Hepatic stellate cell (primary cell): ENCODE data around the gene APC2.
A peak's percentile ranks its signal among the peaks of the same experiment; 100 is the strongest.

ENCODE experiments used
- DNase-seq: peaks from one replicate; pipeline ENCODE4 v3.0.0; 2011; ENCODE audit warnings: low spot score

APC2 gene

GRCh38 chr19:1446713-1447481, 3.0 kb upstream of the APC2 start:
- peak; percentile 29 for DNase-seq

- no peak for DNase-seq
Observed at GRCh38 chr19:1447504-1447903, 2.4 kb upstream of the APC2 start.

GRCh38 chr19:1447944-1448343, 2.0 kb upstream of the APC2 start:
- DNase-seq = no peak

- no peak for DNase-seq
Observed at GRCh38 chr19:1450735-1451731, 1.1 kb downstream of the APC2 start.

- DNase-seq = no peak
Observed at GRCh38 chr19:1451916-1452801, 2.2 kb downstream of the APC2 start.

- DNase-seq = no peak
Observed at GRCh38 chr19:1452802-1453524, 3.0 kb downstream of the APC2 start.

- DNase-seq = peak; percentile 75
Observed at GRCh38 chr19:1453525-1454364, 3.8 kb downstream of the APC2 start.

- DNase-seq = no peak
Observed at GRCh38 chr19:1455002-1455335, 5.0 kb downstream of the APC2 start.

GRCh38 chr19:1455336-1456120, 5.6 kb downstream of the APC2 start:
- peak; percentile 80 for DNase-seq

- DNase-seq = no peak
Observed at GRCh38 chr19:1456121-1456900, 6.4 kb downstream of the APC2 start.

- no peak for DNase-seq
Observed at GRCh38 chr19:1457031-1457739, 7.3 kb downstream of the APC2 start.

GRCh38 chr19:1457892-1458291, 8.0 kb downstream of the APC2 start:
- no peak for DNase-seq

GRCh38 chr19:1459479-1459878, 9.6 kb downstream of the APC2 start:
- DNase-seq = no peak

- DNase-seq = no peak
Observed at GRCh38 chr19:1460033-1460995, 10.4 kb downstream of the APC2 start.

GRCh38 chr19:1461862-1462261, 11.9 kb downstream of the APC2 start:
- DNase-seq = no peak

GRCh38 chr19:1465191-1466016, 15.5 kb downstream of the APC2 start:
- peak; percentile 86 for DNase-seq
